ENCODE measurements around the gene ANXA6.

ANXA6 gene

DNA sequence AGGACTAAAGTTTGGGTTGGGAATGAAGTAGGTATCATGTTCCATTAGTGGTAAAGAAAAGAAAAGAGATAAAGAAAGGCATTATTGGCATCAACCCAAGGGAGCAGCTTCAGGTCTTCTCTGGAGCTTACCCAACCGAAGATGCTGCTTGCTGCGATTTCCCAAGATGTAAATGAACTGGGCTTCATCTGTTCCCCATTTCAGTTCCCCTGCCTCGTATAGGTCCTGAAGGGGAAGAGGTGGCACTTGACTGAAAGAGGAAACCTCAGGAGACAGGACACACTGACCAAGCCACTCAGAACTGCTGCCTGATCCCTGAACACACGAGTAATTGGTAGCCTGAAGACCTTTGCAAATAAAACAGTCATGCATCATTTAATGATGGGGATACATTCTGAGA, 24.6 kb downstream of the ANXA6 start:
- Mint-ChIP-seq H3K27ac (peak overlapping the region; percentile 48), H3K4me1 (peaks cover 96% of the 10 kb centered on the region), H3K4me3 (no peak overlapping the region), H3K27me3 (no peaks in the 10 kb centered on the region), H3K9me3 (no peaks in the 10 kb centered on the region), H3K36me3 (peaks cover 92% of the 10 kb centered on the region)
- peak; percentile 80 for ATAC-seq

DNA sequence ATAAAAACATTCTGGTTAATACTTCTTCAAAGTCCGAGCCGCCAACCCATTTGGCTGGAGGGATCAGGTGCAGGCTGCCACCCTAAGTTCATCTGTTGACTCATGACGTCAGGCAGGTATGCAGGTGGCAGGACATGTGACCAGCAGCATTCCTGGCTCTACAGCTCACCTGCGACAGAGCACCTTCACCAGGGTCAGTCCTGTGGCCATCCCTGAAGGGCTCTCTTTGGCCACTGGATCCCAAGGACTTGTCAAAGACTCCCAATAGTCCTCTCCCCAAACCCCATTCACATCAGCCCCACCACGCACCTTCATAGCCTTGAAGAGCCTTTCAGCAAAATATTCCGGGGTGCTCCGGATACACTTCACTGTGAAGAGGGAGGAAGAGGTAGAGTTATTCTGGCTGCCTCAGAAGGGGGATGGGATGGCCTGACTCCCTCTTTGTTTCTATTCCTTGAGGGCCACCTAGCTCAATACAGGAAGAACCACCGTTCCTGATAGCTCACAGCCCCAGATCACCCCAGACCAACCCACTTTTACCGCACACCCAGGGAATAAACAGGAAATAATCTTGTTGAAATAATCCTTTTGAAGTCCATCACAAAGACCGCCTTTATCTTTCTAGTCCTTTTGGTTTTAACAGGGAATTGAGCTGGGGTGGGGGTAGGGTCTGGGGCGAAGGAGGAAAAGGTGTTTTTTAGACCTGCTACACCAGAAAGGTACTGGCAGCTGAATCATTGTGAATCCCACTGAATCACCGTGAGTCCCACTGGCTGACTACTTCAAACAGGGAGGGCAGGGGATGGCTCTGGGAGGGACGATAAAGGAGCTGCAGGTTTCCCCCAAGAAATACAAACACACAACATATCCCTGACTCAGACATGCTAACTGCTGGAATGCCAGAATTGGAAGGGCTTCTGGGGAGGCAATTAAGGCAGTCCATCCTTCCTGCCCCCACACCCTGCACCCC, 26.4 kb downstream of the ANXA6 start:
- Mint-ChIP-seq H3K27me3 (no peaks in the 10 kb centered on the region), H3K9me3 (no peaks in the 10 kb centered on the region), H3K4me1 (peaks cover 96% of the 10 kb centered on the region), H3K27ac (peak overlapping the region; percentile 48), H3K4me3 (no peak overlapping the region), H3K36me3 (peaks cover 88% of the 10 kb centered on the region)
- no peak for ATAC-seq

- H3K27ac Mint-ChIP-seq = peak overlapping the region; percentile 80
- peaks cover 84% of the 10 kb centered on the region for H3K36me3 Mint-ChIP-seq
- no peak for ATAC-seq
- H3K4me1 Mint-ChIP-seq = peaks cover 96% of the 10 kb centered on the region
- H3K27me3 Mint-ChIP-seq = no peaks in the 10 kb centered on the region
- no peaks in the 10 kb centered on the region for H3K9me3 Mint-ChIP-seq
- no peak overlapping the region for H3K4me3 Mint-ChIP-seq
Observed at GRCh38 chr5:151130235-151130921, 27.2 kb downstream of the ANXA6 start.

DNA sequence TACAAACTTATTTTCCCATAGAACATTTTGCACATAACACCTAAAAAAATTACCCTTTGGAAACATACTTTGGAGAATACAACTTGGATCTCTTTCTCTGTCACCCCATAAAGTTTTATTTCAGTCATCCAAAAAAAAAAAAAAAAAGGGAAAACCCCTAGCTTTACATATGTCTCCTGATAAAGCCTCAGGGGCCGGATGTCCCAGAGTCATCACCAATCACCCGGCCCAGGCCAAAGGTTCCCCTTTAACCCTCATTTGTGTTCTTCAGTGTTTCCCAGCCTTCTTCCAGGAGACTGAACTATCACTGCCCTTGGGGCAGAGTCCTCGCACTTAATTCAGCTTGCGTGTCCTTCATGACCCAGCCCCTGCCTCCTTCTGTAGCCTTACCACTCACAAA, 28.8 kb downstream of the ANXA6 start:
- ATAC-seq = no peak
- no peaks in the 10 kb centered on the region for H3K9me3 Mint-ChIP-seq
- H3K4me3 Mint-ChIP-seq = no peak overlapping the region
- H3K27me3 Mint-ChIP-seq = no peaks in the 10 kb centered on the region
- H3K4me1 Mint-ChIP-seq = peaks cover 95% of the 10 kb centered on the region
- H3K36me3 Mint-ChIP-seq = peaks cover 73% of the 10 kb centered on the region
- peak overlapping the region; percentile 80 for H3K27ac Mint-ChIP-seq

- no peaks in the 10 kb centered on the region for H3K27me3 Mint-ChIP-seq
- peaks cover 92% of the 10 kb centered on the region for H3K4me1 Mint-ChIP-seq
- peaks cover 74% of the 10 kb centered on the region for H3K36me3 Mint-ChIP-seq
- H3K9me3 Mint-ChIP-seq = no peaks in the 10 kb centered on the region
- H3K27ac Mint-ChIP-seq = peak overlapping the region; percentile 80
- no peak for ATAC-seq
- H3K4me3 Mint-ChIP-seq = no peak overlapping the region
Observed at GRCh38 chr5:151127926-151128325, 29.7 kb downstream of the ANXA6 start.

- peaks cover 84% of the 10 kb centered on the region for H3K4me1 Mint-ChIP-seq
- H3K9me3 Mint-ChIP-seq = no peaks in the 10 kb centered on the region
- peak overlapping the region; percentile 1 for H3K4me3 Mint-ChIP-seq
- H3K36me3 Mint-ChIP-seq = peaks cover 72% of the 10 kb centered on the region
- ATAC-seq = no peak
- peak overlapping the region; percentile 80 for H3K27ac Mint-ChIP-seq
- H3K27me3 Mint-ChIP-seq = no peaks in the 10 kb centered on the region
Observed at GRCh38 chr5:151126199-151126645, 31.4 kb downstream of the ANXA6 start.

- Mint-ChIP-seq H3K4me3 (peak overlapping the region; percentile 16), H3K4me1 (peaks cover 80% of the 10 kb centered on the region)
Observed at GRCh38 chr5:151125421-151125820, 32.2 kb downstream of the ANXA6 start.

DNA sequence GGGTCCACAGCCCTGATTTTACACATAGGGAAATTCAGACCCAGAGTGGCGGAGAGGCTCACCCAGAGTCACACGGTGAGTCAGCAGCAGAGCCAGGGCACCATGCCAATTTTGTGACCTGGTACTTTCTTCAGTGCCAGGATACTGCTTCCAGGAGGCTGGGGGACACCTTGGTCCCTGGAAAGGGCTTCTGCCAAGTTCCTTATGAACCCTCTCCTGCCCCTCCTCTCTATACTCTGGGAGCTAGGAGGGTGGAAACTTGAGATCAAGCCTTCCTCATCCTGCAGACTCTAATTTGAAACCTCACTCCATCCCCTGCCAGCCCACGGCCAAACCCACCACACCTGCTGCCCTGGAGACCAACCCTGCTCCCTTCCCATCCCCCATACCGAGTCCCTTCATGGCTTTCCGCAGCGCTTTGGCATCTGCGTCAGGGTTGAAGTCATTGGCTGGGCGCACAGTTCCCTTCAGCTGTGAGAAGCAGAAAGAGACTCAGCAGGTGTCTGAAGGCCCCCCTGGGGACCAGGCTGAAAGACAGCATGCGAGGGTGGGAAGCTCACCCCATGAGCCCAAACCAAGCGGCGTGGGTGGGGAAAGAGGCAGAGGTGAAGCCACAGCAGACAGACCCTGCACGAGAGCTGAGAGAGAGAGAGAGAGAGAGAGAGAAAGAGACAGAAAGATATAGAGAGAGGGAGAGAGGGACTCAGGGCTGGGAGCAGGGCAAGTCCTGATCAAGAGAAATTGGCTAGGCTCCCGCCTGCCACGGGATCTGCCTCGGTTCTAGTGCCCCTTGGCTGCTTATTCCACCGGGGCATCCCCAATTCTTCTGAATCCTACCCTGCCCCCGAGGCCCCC, 33.5 kb downstream of the ANXA6 start:
- H3K4me1 Mint-ChIP-seq = peaks cover 72% of the 10 kb centered on the region
- H3K9me3 Mint-ChIP-seq = no peaks in the 10 kb centered on the region
- H3K4me3 Mint-ChIP-seq = peak overlapping the region; percentile 66
- ATAC-seq = peak; percentile 96
- peak overlapping the region; percentile 80 for H3K27ac Mint-ChIP-seq
- peaks cover 71% of the 10 kb centered on the region for H3K36me3 Mint-ChIP-seq
- H3K27me3 Mint-ChIP-seq = no peaks in the 10 kb centered on the region

More at GRCh38 chr5:151125421-151125820, 32.2 kb downstream of the ANXA6 start:
- peaks cover 71% of the 10 kb centered on the region for H3K36me3 Mint-ChIP-seq
- no peaks in the 10 kb centered on the region for H3K9me3 Mint-ChIP-seq
- no peaks in the 10 kb centered on the region for H3K27me3 Mint-ChIP-seq
- ATAC-seq = peak; percentile 5
- peak overlapping the region; percentile 80 for H3K27ac Mint-ChIP-seq

DNA sequence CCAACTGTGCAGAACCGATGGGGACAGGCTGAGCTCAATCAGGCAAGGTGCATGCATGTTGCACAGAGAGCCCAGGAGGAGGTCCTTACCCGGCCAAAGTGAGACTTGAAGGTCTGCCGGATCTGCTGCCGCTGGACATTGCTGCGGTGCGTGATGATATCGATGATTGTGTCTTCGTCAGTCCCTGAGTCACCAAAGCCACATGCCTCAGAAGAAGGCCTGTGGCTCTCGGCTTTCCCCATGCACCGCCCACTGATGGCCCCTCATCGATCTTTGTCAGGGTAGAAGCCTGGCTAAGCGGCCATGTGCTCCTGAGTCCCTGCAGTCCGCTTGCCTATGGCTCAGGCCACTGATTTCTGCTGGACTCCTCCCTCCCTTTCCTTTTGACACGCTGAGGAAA, 34.8 kb downstream of the ANXA6 start:
- no peaks in the 10 kb centered on the region for H3K9me3 Mint-ChIP-seq
- peaks cover 59% of the 10 kb centered on the region for H3K4me1 Mint-ChIP-seq
- H3K27ac Mint-ChIP-seq = peak overlapping the region; percentile 80
- no peak for ATAC-seq
- no peak overlapping the region for H3K4me3 Mint-ChIP-seq
- H3K36me3 Mint-ChIP-seq = peaks cover 71% of the 10 kb centered on the region
- H3K27me3 Mint-ChIP-seq = no peaks in the 10 kb centered on the region

DNA sequence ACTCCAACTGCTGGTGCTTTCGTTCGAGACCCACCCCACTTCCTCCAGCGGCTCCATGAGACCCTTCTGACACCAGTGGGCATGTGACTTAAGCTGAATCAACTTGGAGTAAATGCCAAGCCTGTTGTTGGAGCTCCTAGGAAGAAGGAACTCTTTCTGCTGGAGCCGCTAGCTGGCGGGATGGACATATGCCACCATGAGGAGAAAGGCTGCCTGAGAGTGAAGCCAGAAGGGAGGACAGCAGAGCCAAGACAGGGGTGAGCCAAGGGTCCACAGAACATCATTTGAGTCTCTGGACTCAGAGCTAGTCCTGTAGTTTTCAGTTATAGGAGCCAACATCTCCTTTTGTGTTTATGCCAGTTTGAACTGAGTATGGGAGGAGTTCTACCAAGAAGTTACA, 35.9 kb downstream of the ANXA6 start:
- Mint-ChIP-seq H3K36me3 (peaks cover 73% of the 10 kb centered on the region), H3K4me1 (peaks cover 48% of the 10 kb centered on the region), H3K27me3 (no peaks in the 10 kb centered on the region), H3K4me3 (no peak overlapping the region), H3K27ac (peak overlapping the region; percentile 80), H3K9me3 (no peaks in the 10 kb centered on the region)
- ATAC-seq = no peak

GRCh38 chr5:151121095-151121494, 36.5 kb downstream of the ANXA6 start:
- Mint-ChIP-seq H3K27me3 (no peaks in the 10 kb centered on the region), H3K36me3 (peaks cover 75% of the 10 kb centered on the region), H3K4me1 (peaks cover 42% of the 10 kb centered on the region), H3K27ac (peak overlapping the region; percentile 80), H3K4me3 (no peak overlapping the region), H3K9me3 (no peaks in the 10 kb centered on the region)
- ATAC-seq = no peak

DNA sequence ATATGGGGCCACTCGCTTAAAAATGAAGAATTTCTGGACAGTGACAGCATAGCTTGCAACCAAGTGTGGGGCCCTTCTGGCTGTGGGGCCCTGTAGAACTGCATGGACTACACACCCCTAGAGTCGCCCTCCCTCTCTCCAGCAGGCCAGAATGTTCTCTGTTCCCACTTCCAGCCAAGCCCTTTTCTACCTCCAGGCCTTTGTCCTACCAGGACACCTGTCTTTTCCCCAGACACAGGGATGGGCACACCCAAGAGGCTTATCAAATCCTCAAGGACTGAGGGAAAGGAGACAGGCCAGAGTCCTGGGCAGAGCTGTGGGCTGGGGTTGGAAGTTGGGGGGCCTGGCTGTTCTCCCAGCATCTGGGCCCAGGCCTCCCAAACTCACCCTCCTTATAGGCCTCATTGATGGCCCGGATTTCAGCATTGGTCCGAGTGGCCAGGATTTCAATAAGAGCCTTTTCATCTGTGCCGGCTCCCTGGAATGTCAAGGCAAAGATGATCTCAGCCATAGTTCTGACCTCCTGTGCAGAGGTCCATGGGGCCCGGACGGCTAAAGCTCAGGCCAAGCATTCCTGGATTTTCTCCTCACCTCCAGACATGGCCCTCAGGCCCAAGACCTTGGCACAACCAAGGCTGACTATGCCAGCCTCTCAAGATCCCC, 38.5 kb downstream of the ANXA6 start:
- H3K4me3 Mint-ChIP-seq = no peak overlapping the region
- ATAC-seq = no peak
- H3K36me3 Mint-ChIP-seq = peaks cover 74% of the 10 kb centered on the region
- H3K27ac Mint-ChIP-seq = peak overlapping the region; percentile 80
- H3K4me1 Mint-ChIP-seq = peaks cover 29% of the 10 kb centered on the region
- no peaks in the 10 kb centered on the region for H3K27me3 Mint-ChIP-seq
- H3K9me3 Mint-ChIP-seq = no peaks in the 10 kb centered on the region

DNA sequence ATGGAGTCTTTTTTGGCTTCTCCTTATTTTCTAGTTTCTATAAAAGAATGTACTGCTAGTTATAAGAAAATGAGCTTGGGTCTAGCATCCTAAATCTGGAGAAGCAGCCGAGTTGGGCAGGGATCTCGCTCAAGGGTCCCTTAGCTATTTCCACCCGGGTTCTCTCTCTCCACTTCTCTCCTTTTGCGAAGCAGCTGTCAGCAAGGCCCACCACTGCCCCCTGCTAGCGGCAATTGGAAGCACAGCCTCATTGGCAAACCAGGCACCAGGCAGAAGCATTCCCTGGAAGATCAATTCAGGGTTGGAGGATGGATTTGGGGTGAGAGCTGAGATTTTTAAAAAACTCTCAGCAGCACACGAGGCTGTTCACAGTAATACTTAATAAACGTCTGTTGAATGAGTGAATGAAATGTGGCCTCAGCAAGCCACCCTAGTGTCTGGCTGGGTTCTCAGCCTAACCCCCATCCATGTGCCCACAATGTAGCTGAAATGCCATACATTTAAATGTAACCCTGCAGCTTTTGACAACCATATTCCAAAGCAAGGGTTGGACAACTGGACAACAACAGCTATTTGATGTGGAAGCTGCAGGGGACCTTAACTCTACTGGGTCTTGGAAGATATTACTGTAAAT, 42.2 kb downstream of the ANXA6 start:
- Mint-ChIP-seq H3K9me3 (no peaks in the 10 kb centered on the region), H3K4me1 (peaks cover 26% of the 10 kb centered on the region), H3K4me3 (no peak overlapping the region), H3K27me3 (no peaks in the 10 kb centered on the region), H3K36me3 (peaks cover 58% of the 10 kb centered on the region), H3K27ac (peak overlapping the region; percentile 73)
- ATAC-seq = no peak

DNA sequence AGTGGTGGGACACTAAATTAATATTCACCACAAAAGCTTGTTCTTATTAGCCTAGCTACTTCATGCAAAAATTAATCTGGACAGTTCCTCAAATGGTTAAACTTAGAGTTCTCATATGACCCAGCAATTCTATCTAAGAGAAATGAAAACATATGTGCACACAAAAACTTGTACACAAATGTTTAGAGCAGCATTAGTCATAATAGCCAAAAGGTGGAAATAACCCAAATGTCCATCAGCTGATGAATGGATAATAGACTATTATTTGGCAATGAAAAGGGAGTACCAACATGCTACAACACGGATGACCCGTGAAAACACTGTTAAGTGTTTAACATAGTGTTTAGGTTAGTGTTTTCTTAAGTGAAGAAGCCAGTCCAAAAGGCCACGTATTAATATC, 43.9 kb downstream of the ANXA6 start:
- no peak for ATAC-seq
- peaks cover 59% of the 10 kb centered on the region for H3K36me3 Mint-ChIP-seq
- H3K27me3 Mint-ChIP-seq = no peaks in the 10 kb centered on the region

More for the DNA sequence above, 43.9 kb downstream of the ANXA6 start:
- Mint-ChIP-seq H3K27ac (no peak overlapping the region), H3K4me1 (peaks cover 34% of the 10 kb centered on the region), H3K9me3 (no peaks in the 10 kb centered on the region), H3K4me3 (no peak overlapping the region)

Data from stimulated activated memory B cell treated with anti-CD40 and anti-IgM and Interleukin-4, amounts not matched to agents 10 μg/mL and 1 μg/mL and 100 μg/mL, for 72 hours (primary cell).